GM18505 (cell line): Measurements from ENCODE around the gene KCNN1.
"Not testable (repeated sequence)": the region's sequence is repeated elsewhere in the genome, so short reads cannot be mapped to it uniquely, and the experiment has no call there.

Experiments
- ATAC-seq: cut with Tn5 transposase; IDR thresholded peaks from one replicate; pipeline ENCODE4 v1.9.1; 2021; ENCODE audit not compliant: unreplicated experiment
- POLR2A ChIP-seq: IDR thresholded peaks from 4 replicates; pipeline ENCODE4 v1.6.1; 2011; ENCODE audit warnings: borderline replicate concordance; ENCODE audit not compliant: insufficient read depth, insufficient read length; ENCODE audit errors: extremely low read depth

The KCNN1 gene

GRCh38 chr19:17969096-17969792 is 2.3 kb downstream of the KCNN1 start:
- TF ChIP-seq POLR2A, result no peak
- ATAC-seq, result no peak

- ATAC-seq, result no peak
- no peak for TF ChIP-seq POLR2A
Observed at GRCh38 chr19:17972230-17972629, 5.3 kb downstream of the KCNN1 start.

DNA sequence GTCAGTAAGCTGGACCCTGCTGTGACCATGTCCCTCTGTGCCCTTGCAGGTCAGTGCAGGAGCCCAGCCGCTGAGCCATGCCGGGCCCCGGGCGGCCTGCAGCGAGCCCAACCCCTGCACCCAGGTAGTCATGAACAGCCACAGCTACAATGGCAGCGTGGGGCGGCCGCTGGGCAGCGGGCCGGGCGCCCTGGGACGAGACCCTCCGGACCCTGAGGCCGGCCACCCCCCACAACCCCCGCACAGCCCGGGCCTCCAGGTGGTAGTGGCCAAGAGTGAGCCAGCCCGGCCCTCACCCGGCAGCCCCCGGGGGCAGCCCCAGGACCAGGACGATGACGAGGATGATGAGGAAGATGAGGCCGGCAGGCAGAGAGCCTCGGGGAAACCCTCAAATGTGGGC is 6.9 kb downstream of the KCNN1 start:
- no peak for ATAC-seq
- TF ChIP-seq POLR2A, result no peak

DNA sequence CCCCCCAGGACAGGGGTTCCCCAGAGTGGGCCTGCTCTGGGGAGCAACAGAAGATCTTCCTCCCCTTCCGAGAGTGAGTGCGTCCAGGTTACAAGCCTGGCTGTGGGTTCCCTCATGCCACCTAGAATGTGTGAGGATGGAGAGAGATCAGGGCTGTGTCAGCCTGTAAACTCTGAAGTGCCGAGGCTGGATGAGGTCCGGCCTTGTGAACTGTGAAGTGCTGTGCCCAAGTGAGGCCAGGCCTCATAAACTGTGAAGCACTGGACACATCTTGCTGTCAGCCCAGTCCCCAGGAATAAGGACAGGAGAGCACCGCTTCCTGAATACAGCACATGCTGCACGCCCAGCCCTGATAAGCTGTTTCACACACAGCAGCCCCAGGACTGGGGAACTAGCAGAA is 7.6 kb downstream of the KCNN1 start:
- no peak for ATAC-seq
- no peak for TF ChIP-seq POLR2A

DNA sequence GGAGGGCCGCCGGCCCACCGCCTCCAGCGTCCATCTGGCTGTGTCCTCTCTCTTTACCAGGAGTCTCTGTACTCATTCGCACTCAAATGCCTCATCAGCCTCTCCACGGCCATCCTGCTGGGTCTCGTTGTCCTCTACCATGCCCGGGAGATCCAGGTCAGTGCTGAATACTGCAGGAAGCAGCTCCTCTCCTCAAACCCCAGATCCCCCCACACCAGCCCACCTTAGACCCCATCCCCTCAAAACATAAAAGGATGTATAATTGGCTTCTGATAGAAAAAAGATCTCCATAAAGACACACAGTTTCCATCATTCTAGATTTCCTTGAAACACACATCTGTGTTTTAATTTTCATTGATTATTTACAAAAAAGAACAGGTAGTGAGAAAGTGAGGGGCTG is 8.1 kb downstream of the KCNN1 start:
- no peak for TF ChIP-seq POLR2A
- ATAC-seq, result no peak

DNA sequence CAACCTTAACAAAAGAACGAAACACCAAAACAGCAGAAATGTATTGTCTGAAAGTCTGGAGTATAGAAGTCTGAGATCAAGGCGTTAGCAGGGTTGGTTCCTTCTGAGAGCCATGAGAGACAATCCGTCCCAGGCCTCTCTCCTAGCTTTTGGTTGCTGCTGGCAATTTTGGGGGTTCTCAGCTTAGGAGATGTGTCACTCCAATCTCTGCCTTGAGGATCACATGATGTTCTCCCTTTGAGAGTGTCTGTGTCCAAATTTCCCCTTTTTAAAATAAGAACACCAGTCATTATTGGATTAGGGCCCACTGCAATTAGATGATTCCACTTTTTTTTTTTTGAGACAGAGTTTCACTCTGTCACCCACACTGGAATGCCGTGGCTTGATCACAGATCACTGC is 10.1 kb downstream of the KCNN1 start:
- ATAC-seq, result no peak
- TF ChIP-seq POLR2A, result no peak

DNA sequence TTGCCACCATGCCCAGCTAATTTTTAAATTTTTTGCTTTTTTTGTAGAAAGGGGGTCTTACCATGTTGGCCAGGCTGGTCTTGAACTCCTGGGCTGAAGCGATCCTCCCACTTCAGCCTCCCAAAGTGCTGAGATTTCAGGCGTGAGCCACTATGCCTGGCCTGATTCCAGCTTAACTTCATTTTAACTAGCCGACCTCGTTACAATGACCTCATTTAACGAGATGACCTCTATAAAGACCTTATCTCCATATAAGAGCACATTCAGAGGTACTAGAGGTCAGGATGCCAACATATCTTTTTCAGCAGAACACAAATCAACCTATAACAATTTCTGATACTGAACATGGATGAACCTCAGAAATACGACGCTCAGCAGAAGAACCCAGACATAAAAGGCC is 10.6 kb downstream of the KCNN1 start:
- no peak for ATAC-seq
- no peak for TF ChIP-seq POLR2A

DNA sequence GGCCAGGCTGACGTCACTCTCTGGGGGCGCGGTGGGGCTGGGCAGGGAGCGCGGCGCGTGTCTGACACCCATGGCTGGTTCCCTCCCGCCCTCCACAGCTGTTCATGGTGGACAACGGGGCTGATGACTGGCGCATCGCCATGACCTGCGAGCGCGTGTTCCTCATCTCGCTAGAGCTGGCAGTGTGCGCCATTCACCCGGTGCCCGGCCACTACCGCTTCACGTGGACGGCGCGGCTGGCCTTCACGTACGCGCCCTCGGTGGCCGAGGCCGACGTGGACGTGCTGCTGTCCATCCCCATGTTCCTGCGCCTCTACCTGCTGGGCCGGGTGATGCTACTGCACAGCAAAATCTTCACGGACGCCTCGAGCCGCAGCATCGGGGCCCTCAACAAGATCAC is 14.7 kb downstream of the KCNN1 start:
- TF ChIP-seq POLR2A, result no peak

GRCh38 chr19:17982430-17982829 is 15.5 kb downstream of the KCNN1 start:
- no peak for ATAC-seq
- no peak for TF ChIP-seq POLR2A

More for the DNA sequence above, 14.7 kb downstream of the KCNN1 start:
- ATAC-seq, result no peak

- TF ChIP-seq POLR2A, result no peak
- no peak for ATAC-seq
Observed at GRCh38 chr19:17985037-17985818, 18.3 kb downstream of the KCNN1 start.

GRCh38 chr19:17986569-17986968 is 19.7 kb downstream of the KCNN1 start:
- not testable (repeated sequence) for ATAC-seq

DNA sequence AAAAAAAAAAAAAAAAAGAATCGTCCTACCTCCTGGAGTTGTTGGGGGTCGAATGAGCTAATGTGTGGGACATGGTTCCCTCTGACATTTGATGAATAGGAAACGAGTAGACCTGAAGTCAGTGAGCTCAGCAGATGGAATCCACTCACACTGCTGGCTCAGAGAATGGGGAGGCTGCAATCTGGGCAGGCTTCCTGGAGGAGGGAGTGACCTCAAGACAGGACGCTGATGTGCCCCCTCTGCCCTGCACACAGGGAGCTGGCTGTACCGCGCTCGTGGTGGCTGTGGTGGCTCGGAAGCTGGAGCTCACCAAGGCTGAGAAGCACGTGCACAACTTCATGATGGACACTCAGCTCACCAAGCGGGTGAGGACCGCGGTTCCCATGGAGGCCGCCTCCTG is 21.3 kb downstream of the KCNN1 start:
- no peak for ATAC-seq
- no peak for TF ChIP-seq POLR2A

DNA sequence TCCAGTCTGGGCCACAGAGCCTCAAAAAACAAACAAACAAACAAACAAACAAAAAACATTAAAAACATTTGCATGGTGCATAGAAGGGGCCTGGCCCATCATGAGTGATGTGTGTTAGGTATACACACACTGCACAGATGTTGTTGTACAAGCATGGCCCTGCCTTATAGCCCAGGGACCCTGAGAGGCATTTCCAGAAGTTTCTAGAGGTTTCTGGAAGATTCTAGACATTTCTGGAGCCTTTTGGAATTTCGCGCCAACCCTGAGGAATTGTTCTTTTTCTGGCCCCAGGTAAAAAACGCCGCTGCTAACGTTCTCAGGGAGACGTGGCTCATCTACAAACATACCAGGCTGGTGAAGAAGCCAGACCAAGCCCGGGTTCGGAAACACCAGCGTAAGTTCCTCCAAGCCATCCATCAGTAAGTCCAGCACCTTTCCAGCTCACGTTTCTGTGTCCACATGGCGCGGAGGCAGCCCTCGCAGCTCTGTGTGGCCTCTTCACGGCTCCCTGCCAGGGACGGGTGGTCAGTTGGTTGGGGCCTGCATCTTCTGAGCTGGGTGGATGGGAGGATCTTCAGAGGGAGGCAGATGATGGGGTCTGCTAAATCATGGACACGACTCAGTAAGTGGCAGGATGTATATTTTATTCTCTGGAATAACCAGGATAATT is 22.7 kb downstream of the KCNN1 start:
- no peak for ATAC-seq
- no peak for TF ChIP-seq POLR2A
